ENCODE data around the gene FAM13A.

The FAM13A gene

DNA sequence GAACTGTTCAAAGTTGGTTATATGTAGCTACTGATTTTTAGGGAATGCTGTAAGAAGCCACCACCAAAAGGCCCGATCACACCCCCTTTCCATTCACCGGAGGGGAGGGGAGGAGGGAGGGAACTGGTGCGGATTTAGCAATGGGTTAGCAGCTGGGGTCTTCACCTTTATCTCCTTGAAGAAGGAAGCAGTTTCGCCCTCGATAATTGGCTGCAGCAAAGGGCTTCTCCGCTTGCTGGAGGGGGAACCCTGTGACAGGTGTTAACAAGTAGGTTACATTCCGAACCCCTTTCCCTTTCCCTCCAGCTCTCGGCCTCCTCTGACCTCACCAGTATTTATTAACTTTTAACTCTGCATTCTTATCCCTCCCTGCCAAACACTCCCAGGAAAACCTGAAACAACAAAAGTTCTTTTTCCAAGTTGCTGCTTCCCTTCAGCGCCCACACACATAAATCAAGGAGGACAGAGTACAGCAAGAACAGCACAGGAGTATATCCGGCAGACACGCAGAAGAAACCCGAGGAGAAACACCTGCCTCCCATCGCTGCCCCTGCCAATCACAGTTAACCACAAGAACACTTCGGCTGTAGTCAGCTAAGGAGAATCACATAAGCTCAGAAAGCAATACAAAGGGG, 319.6 kb downstream of the FAM13A start:
- DNase-seq: no peak

GRCh38 chr4:88736264-88736663, 320.7 kb downstream of the FAM13A start:
- DNase-seq: no peak

- DNase-seq: no peak
Measured at GRCh38 chr4:88735564-88735963, 321.4 kb downstream of the FAM13A start.

DNA sequence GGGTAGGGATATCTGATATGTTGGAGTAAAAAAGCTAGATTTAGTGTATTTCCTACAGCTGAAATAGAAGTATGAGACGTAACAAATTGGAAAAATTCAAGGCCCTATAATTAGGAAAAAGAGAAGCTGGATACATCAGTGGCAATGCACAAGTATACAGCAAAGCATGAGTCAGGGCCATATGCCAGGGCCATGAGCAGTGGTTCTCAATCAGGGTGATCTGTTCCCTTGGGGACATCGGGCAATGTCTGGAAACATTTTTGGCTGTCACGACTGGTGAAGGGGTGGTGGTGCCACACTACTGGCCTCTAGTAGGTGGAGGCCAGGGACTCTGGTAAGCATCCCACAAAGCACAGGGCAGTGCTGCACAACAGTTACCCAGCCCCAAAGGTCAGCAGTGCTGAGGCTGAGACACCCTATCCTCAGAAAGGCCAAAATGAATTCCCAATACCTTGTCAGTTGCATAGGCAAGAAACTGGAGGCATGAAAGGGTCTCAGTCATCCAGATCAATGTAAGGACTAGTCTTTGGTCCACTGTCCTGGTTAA, 322.5 kb downstream of the FAM13A start:
- DNase-seq: no peak

GRCh38 chr4:88732714-88733368, 324.1 kb downstream of the FAM13A start:
- no peak for DNase-seq

GRCh38 chr4:88731381-88731780, 325.6 kb downstream of the FAM13A start:
- no peak for DNase-seq

GRCh38 chr4:88730811-88731210, 326.2 kb downstream of the FAM13A start:
- no peak for DNase-seq

GRCh38 chr4:88729146-88729760, 327.7 kb downstream of the FAM13A start:
- DNase-seq: no peak

- no peak for DNase-seq
Measured at GRCh38 chr4:88728146-88728545, 328.8 kb downstream of the FAM13A start.

DNA sequence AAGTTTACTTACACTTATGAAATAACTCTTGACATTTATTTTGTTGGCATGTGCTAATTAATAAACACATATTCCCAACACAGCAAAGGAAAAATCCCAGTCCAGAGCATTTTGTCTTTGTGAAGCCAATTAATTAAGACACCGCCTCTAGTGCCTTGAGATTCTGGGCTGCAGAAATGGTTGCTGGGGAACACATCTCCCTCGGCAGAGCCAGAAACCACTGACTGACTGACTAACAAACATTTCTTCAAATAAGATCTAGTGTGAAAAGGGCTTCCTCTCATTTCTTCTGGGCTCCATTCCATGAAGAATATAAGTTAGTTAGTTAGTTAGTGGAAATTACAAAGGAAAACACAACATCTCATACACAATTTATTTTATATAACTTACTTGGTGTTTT, 331.0 kb downstream of the FAM13A start:
- no peak for DNase-seq

GRCh38 chr4:88725143-88725542, 331.8 kb downstream of the FAM13A start:
- DNase-seq: no peak

- DNase-seq: no peak
Measured at GRCh38 chr4:88724406-88724805, 332.6 kb downstream of the FAM13A start.

GRCh38 chr4:88722828-88723227, 334.2 kb downstream of the FAM13A start:
- DNase-seq: no peak

- DNase-seq: no peak
Measured at GRCh38 chr4:88722276-88722780, 334.7 kb downstream of the FAM13A start.

- DNase-seq: no peak
Measured at GRCh38 chr4:88720451-88721428, 336.2 kb downstream of the FAM13A start.

DNA sequence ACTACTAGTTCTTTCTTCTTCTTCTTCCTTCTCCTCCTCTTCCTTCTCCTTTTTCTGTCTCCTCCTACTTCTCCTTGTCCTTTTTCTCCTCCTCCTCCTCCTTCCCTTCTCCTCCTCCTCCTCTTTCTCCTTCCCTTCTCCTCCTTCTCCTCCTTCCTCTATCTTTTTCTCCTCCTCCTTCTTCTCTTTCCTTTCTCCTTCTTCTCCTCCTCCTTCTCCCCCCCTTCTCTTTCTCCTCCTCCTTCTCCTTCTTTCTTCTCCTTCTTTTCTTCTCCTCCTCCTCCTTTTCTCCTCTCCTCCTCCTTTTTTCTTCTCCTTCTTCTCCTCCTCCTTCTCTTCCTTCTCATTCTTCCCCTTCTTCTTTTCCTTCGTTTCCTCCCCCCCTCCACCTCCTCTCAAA, 337.6 kb downstream of the FAM13A start:
- DNase-seq: no peak

DNA sequence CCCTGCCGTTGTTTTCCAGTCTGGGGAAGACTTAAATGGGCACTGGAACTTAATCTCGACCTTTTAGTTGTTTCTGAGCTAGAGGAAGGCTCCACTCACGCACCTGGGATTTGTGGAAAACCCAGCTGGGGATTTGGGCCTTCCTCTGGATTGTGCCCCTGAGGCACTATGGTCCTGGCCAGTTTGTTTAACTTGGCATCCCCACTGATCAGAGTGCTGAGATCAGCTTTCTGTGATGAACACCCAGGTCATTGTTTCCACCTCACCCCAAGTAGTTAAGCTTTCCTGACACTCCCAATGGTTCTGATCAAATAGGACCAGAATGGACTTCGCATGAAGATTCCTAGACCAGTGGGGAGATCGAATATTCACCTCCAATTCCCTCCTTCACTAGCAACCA, 338.9 kb downstream of the FAM13A start:
- no peak for DNase-seq

DNA sequence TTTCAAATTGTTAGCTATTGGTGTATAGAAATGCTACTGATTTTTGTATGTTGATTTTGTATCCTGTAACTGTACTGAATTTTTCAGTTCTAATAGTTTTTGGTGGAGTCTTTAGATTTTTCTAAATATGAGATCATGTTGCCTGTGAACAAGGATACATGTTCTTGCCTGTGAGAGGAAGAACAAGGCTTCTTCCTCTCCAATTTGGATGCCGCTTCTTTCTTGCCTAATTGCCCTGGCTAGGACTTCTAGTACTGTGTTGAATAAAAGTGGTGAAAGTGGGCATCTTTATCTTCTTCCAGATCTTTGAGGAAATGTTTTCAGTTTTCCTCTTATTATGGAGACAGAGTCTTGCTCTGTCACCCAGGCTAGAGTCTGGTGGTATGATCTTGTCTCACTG, 343.2 kb downstream of the FAM13A start:
- no peak for DNase-seq

DNA sequence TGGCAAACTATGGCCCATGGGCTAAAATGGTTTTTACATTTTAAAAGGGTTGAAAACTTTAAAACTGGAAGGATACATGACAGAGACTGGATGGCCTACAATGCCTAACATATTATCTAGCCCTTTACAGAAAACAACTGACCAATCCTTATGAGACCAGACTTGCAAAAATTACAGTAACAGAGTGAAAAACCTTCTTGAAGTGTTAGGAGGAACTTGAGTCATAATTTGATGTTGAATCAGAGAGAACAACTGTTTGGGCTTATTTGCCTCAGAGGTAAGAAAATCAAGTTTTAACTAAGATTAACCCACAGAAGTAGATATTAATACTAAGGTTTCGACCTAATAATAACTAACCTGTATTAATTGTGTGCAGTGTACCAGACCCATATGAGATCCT, 347.0 kb downstream of the FAM13A start:
- no peak for DNase-seq

GRCh38 chr4:88706574-88706973, 350.4 kb downstream of the FAM13A start:
- no peak for DNase-seq

DNA sequence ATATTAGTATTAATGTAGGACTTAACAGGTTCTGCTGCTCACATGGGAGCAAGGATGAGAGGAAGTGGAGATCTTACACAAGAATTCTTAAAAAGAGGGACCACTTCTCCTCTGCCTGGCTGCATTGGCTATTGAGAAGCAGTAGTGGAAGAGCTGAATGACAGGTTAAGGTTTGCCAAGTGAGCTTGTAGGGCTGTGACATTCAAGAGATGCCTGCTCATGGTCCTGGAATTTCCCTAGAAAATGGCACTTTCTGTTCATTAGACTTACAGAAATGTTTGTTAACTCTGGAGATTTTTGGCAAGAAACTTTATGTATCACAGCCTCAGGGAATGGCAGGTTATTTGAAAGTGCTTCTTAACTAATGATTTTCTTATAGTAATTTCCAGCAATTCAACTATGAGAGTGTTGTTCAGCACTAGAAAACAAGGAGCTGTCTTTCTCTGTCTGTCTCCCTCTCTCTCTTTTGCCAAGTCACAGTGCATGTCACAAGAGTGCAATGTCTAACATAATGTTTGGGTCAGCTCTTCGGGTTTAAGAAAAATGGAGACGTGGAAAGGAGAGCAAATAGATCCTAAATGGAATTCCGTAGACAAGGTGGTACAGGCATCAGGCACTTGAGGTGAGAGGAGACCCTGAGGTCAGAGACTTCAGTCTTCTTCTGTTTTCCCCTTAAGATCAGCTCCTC, 351.0 kb downstream of the FAM13A start:
- DNase-seq: no peak

DNA sequence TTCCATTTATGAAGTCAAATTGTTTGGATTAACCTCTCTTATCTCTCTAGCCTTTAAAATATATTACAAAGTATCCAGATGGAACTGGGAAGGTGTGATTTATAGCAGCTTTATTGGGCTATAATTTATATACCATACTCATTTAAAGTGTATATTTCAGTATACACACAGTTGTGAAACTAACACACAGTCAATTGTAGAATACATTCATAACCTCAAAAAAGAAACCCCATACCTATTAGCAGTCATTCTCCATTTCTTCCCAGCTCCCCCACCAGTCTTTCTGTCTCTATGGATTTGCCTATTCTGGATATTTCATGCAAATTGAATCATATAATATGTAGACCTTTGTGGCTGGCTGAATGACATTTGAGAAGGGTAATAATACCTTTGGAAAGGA, 351.8 kb downstream of the FAM13A start:
- no peak for DNase-seq

Measured in activated effector memory CD4-positive, alpha-beta T cell treated with anti-CD3 and anti-CD28 coated beads, Interleukin-2, amount 50 U/mL, for 16 hours (primary cell).